ENCODE measurements around the gene CRP. TPM values are rescaled to one million over a fixed set of nuclear protein-coding genes. Genes with fewer than 3 reads are reported as not detected.

The CRP gene, protein sequence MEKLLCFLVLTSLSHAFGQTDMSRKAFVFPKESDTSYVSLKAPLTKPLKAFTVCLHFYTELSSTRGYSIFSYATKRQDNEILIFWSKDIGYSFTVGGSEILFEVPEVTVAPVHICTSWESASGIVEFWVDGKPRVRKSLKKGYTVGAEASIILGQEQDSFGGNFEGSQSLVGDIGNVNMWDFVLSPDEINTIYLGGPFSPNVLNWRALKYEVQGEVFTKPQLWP
- total RNA-seq = not detected
- not detected for polyA plus RNA-seq (ENCODE audit: insufficient read length in 6 of 6)
- long read RNA-seq, donor 1 = 0 reads
- long read RNA-seq, donor 2 = 0 reads
- long read RNA-seq, donor 3 = 0 reads
- long read RNA-seq, donor 4 = 0 reads
- long read RNA-seq, donor 5 = 0 reads
- long read RNA-seq, donor 6 = 0 reads
- long read RNA-seq, donor 7 = 0 reads
- long read RNA-seq, donor 8 = 0 reads
- long read RNA-seq, donor 9 = 0 reads
- long read RNA-seq, donor 10 = 0 reads
- long read RNA-seq, donor 11 = 0 reads
- long read RNA-seq, donor 12 = 0 reads

DNA sequence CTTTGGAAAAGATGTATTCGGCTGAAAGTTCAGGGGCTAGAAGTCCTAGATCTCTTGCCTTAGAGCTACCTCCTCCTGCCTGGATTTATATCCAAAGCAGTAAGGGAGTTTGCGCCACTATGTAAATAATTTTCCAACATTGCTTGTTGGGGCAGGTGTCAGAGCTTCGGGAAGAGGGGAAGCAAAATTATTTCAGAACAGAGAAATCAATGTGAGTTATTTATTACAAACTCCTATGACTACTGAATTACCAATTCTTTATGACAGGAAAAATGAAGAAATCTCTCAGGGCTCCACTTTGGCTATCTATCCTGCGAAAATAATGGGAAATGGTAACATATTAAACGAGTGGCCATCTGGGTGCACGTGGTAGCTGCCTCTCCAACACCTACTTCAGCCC lies at the start of gene CRP:
TSS of gene CRP (minus strand) at position 61 of the 400 bp plus-strand sequence. CDS start 104 bp downstream, outside the sequence.
- ATAC-seq (no peak), DNase-seq (no peak)
- intact Hi-C loops (cut with DNase I) = no loop called here

DNA sequence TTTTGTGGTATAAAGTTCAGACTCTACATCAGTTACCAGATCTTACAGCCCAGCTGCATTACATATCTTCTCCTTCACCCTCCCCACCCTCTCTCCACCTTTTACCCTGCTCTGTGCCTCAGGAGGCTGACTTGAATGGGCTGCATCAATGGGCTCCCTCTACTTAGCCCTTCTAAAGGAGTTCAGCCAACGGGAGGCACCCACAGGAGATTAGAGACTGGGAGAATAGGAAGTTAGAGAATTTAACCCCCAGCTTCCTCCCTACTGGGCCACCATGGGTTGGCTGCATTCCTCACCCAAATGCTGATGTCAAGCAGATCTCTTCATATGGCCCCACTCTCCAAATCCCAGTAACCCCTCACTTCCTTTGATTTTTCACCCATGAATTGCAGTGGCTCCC lies 49.3 kb upstream of the CRP start:
- intact Hi-C loops (cut with DNase I) = no loop called here
- no peaks in the 10 kb centered on the region for H3K27me3 ChIP-seq
- no peaks in the 10 kb centered on the region for H3K4me1 ChIP-seq
- no peak overlapping the region for H3K4me3 ChIP-seq
- H3K9me3 ChIP-seq = peaks cover 0 to 6% of the 10 kb centered on the region in 2 donors
- ATAC-seq (no peak), DNase-seq (no peak)
- TF ChIP-seq CTCF (IDR thresholded peaks at IDR 0.05) = no peak
- no peak overlapping the region for H3K27ac ChIP-seq
- H3K36me3 ChIP-seq = no peaks in the 10 kb centered on the region

More for the DNA sequence above, at the start of gene CRP:
- Histone ChIP-seq H3K27me3 (no peaks in the 10 kb centered on the region), H3K4me1 (no peaks in the 10 kb centered on the region), H3K9me3 (peaks cover 0 to 8% of the 10 kb centered on the region in 2 donors), H3K36me3 (no peaks in the 10 kb centered on the region), H3K27ac (no peak within 1 kb of the TSS), H3K4me3 (no peak within 1 kb of the TSS)
- no peak for TF ChIP-seq CTCF (IDR thresholded peaks at IDR 0.05)

GRCh38 chr1:159756397-159756796 lies 42.0 kb upstream of the CRP start:
- ATAC-seq = peak; percentile 57
- no peaks in the 10 kb centered on the region for H3K9me3 ChIP-seq
- no peak for TF ChIP-seq CTCF (IDR thresholded peaks at IDR 0.05)
- DNase-seq = peak in 1 of 4 donors; percentile 35
- H3K36me3 ChIP-seq = no peaks in the 10 kb centered on the region
- H3K4me3 ChIP-seq = no peak overlapping the region
- intact Hi-C loops (cut with DNase I) = no loop called here
- H3K27ac ChIP-seq = peak overlapping the region in 1 of 2 donors; percentile 16
- H3K27me3 ChIP-seq = no peaks in the 10 kb centered on the region
- H3K4me1 ChIP-seq = peaks cover 3 to 36% of the 10 kb centered on the region in 2 donors

GRCh38 chr1:159755451-159756007 lies 41.1 kb upstream of the CRP start:
- H3K9me3 ChIP-seq = no peaks in the 10 kb centered on the region
- ATAC-seq = no peak
- intact Hi-C loops (cut with DNase I) = no loop called here

More at GRCh38 chr1:159755451-159756007, 41.1 kb upstream of the CRP start:
- DNase-seq = no peak
- Histone ChIP-seq H3K27ac (no peak overlapping the region), H3K4me3 (no peak overlapping the region), H3K4me1 (peaks cover 3 to 41% of the 10 kb centered on the region in 2 donors), H3K36me3 (no peaks in the 10 kb centered on the region), H3K27me3 (no peaks in the 10 kb centered on the region)
- no peak for TF ChIP-seq CTCF (IDR thresholded peaks at IDR 0.05)

Measured in left lung (tissue), 14 donors.